Body of pancreas (tissue), 4 donors: ENCODE measurements around the gene PDE4D.

ENCODE experiments used
- CTCF ChIP-seq, 7 experiments: fragments of 450-650 bp in 4 of 7; fragments of 200-600 bp in 3 of 7; sonication (generic) in 3 of 7; IDR thresholded peaks; one replicate each; pipeline ENCODE4 v1.5.1; 2016 to 2019; ENCODE audit warnings: antibody characterized with exemption in 7 of 7
- POLR2A ChIP-seq, 3 donors: fragments of 450-650 bp; IDR thresholded peaks; one replicate each; pipeline ENCODE4 v1.6.1; 2016; ENCODE audit warnings: antibody characterized with exemption in 3 of 3, mild to moderate bottlenecking in 2 of 3

- TF ChIP-seq CTCF (IDR thresholded peaks at IDR 0.05) (no peak), POLR2A (IDR thresholded peaks at IDR 0.05) (no peak)
These were observed 120.8 kb downstream of the PDE4D start for GRCh38 chr5:59772757-59773156.
